ENCODE results near the gene HSD11B1L.

HSD11B1L gene

GRCh38 chr19:5665781-5666513, 14.9 kb upstream of the HSD11B1L start:
- TF ChIP-seq CTCF (IDR thresholded peaks at IDR 0.05; ENCODE audit: borderline replicate concordance, insufficient read depth, low read depth, low read length): no peak
- H3K4me3 ChIP-seq (ENCODE audit: low read depth, low read length): no peak overlapping the region

DNA sequence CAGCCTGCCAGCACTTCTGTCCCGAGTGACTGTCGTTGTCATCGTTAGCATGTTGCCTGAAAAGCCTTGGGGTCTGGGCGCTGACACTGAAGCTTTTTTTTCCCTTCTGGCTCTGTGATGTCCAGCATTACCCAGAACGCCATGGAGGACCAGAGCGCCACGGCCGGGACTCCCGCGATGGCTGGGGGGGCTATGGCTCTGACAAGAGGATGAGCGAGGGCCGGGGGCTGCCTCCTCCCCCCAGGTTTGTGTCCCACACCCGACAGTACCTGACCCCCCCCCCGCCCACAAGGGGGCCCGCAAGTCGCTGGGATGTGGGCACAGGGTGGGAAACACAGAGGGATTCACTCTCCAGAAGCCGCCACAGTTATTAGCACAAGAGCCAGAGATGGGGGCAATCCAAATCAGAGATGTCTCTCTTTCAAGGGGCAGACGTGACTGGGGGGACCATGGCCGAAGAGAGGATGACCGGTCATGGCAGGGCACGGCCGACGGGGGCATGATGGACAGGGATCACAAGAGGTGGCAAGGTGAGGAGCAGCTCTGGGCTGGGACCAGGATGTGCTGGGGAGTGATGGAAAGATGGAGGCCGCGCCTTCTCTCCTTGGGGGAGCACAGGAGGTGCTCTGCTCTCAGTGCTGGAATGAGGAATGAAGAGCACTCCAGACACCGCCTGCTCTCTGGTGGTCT, 13.8 kb upstream of the HSD11B1L start:
- H3K4me3 ChIP-seq (ENCODE audit: low read depth, low read length): no peak overlapping the region
- no peak for TF ChIP-seq CTCF (IDR thresholded peaks at IDR 0.05; ENCODE audit: borderline replicate concordance, insufficient read depth, low read depth, low read length)

DNA sequence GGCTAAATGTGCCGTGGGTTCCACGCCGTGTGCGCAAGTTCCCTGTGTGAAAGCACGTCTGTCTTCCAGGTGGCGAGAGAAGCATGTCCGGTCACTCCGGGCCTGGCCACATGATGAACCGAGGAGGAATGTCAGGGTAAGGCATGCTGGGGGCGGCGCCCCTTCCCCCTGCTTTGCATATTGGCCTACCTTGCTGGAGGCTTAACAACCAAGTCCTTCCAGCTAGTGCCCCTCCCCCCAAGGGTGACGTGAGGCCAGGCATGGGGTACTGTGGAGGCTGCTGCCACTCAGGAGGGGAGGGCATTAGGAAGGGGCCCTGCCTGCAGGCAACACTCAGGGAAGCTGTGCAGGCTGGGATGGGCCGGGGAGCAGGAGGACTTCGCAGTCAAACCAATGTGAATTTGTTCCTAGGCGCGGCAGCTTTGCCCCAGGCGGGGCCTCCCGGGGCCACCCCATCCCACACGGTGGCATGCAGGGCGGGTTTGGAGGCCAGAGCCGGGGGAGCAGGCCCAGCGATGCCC, 13.0 kb upstream of the HSD11B1L start:
- H3K4me3 ChIP-seq (ENCODE audit: low read depth, low read length): no peak overlapping the region
- no peak for TF ChIP-seq CTCF (IDR thresholded peaks at IDR 0.05; ENCODE audit: borderline replicate concordance, insufficient read depth, low read depth, low read length)

DNA sequence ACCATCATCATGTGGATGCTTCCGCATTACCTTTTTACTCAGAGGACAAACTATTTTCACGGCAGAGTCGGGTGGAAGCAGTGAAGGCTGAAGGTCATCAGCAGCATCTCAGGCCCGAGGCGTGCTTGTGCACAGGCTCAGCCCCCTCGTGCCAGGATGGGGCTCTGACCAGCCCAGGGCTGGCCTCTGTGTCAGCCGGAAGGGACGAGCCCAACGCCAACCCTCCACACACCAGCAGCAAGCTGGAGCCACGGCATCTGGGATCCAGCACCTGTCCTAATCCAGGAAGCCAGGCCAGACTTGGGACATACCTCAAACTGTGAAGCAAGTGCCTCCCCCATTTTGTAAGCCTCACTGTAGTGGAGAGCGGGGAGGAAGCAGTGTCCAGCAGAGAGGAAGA, 11.6 kb upstream of the HSD11B1L start:
- H3K4me3 ChIP-seq (ENCODE audit: low read depth, low read length): no peak overlapping the region
- TF ChIP-seq CTCF (IDR thresholded peaks at IDR 0.05; ENCODE audit: borderline replicate concordance, insufficient read depth, low read depth, low read length): no peak

- no peak for TF ChIP-seq CTCF (IDR thresholded peaks at IDR 0.05; ENCODE audit: borderline replicate concordance, insufficient read depth, low read depth, low read length)
- no peak overlapping the region for H3K4me3 ChIP-seq (ENCODE audit: low read depth, low read length)
Observed at GRCh38 chr19:5671600-5671999, 9.2 kb upstream of the HSD11B1L start.

DNA sequence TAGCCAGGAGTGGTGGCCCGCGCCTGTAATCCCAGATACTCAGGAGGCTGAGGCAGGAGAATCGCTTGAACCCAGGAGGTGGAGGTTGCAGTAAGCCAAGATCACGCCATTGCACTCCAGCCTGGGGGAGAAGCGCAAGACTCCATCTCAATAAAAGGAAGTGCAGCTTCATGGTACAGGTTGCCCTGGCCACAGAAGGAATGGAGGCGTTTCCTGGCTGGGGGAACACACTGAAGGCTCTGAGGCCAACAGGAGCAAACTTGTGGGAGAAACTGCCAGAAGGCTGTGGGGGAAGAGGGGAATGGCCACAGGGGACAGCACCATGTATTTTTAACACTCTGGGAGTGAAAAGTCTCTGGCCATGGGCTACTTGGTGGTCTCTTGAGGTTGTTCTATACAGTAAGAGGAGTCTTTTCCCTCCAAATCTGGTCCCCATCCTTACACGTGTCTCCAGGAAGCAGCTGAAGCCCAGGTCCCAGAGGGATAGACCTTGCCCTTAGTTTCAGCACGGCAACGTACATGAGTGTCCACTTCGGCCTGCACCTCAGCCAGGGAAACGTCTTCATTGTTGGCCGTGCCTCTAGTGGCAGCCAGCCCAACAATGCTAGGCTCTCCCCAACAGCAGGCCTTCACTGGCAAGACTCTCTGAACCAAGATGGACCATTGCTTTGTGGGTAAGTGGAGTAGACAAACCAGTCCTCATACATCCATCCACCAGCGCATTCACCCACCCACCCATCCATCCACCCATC, 7.9 kb upstream of the HSD11B1L start:
- no peak overlapping the region for H3K4me3 ChIP-seq (ENCODE audit: low read depth, low read length)
- TF ChIP-seq CTCF (IDR thresholded peaks at IDR 0.05; ENCODE audit: borderline replicate concordance, insufficient read depth, low read depth, low read length): no peak
